SK-N-SH (cell line): ENCODE measurements around the gene ZFHX3. TPM values are rescaled to one million over a fixed set of nuclear protein-coding genes. Genes with fewer than 3 reads are reported as not detected.

Source experiments
- CTCF ChIA-PET: fragments of 300-600, 350-600 bp; formaldehyde crosslinking; extraction: SDS; loops from one replicate; lab custom pipeline; 2021; lab: Yijun Ruan, JAX
- POLR2A ChIA-PET: fragments of 350-600 bp; sonication (Branson Sonifier 250); formaldehyde crosslinking; extraction: SDS; loops from one replicate; lab custom pipeline; 2020; ENCODE audit warnings: antibody characterized with exemption, inconsistent platforms; lab: Yijun Ruan, JAX
- DNase-seq: peaks from one replicate; pipeline ENCODE4 v3.0.0; 2012
- H2AFZ ChIP-seq: fragments of 200-600 bp; sonication (generic); 2 replicates; pipeline ENCODE4 v1.8.1; 2016; ENCODE audit warnings: antibody characterized with exemption, mild to moderate bottlenecking, low read depth
- H3F3A ChIP-seq: fragments of 200-600 bp; sonication (generic); replicated peaks from 2 replicates; pipeline ENCODE3; 2016; ENCODE audit warnings: antibody characterized with exemption, mild to moderate bottlenecking; ENCODE audit not compliant: insufficient read depth
- H3K27ac ChIP-seq, 2 experiments: fragments of 200-500 bp in 1 of 2; fragments of 200-600 bp in 1 of 2; sonication (Bioruptor generic) in 1 of 2; sonication (generic), shearing (Covaris generic) in 1 of 2; 2 replicates each; pipeline versions ENCODE4 v1.5.1 to v1.6.1; 2014 to 2016; ENCODE audit warnings: low read depth in 2 of 2, inconsistent platforms in 1 of 2, low read length in 1 of 2, mild to moderate bottlenecking in 1 of 2, mixed read lengths in 1 of 2
- H3K27me3 ChIP-seq: fragments of 200-600 bp; sonication (generic), shearing (Covaris generic); 2 replicates; pipeline ENCODE4 v1.6.1; 2016; ENCODE audit warnings: mixed run types; ENCODE audit not compliant: insufficient read depth
- H3K36me3 ChIP-seq, 2 experiments: fragments of 200-500 bp in 1 of 2; fragments of 200-600 bp in 1 of 2; sonication (Bioruptor generic) in 1 of 2; sonication (generic) in 1 of 2; replicated peaks in 1 of 2; 2 replicates each; pipeline versions ENCODE3 to v1.5.1; 2014 to 2016; ENCODE audit warnings: low read length in 1 of 2, mild to moderate bottlenecking in 1 of 2; ENCODE audit not compliant: insufficient read depth in 2 of 2, control insufficient read depth in 1 of 2
- H3K4me1 ChIP-seq, 2 experiments: fragments of 200-500 bp in 1 of 2; fragments of 200-600 bp in 1 of 2; sonication (Bioruptor generic) in 1 of 2; sonication (generic), shearing (Covaris generic) in 1 of 2; 2 replicates each; pipeline versions ENCODE4 v1.5.1 to v1.6.1; 2014 to 2016; ENCODE audit warnings: low read depth in 1 of 2, low read length in 1 of 2, mixed run types in 1 of 2; ENCODE audit not compliant: insufficient read depth in 2 of 2, control insufficient read depth in 1 of 2
- H3K4me2 ChIP-seq: fragments of 200-600 bp; sonication (generic), shearing (Covaris generic); 2 replicates; pipeline ENCODE4 v1.6.1; 2017; ENCODE audit warnings: mixed run types
- H3K4me3 ChIP-seq, 2 experiments: fragments of 200-500 bp in 1 of 2; fragments of 200-600 bp in 1 of 2; sonication (Bioruptor generic) in 1 of 2; sonication (generic), shearing (Covaris generic) in 1 of 2; 2 replicates each; pipeline versions ENCODE4 v1.5.1 to v1.8.1; 2014 to 2016; ENCODE audit warnings: low read depth in 2 of 2, inconsistent platforms in 1 of 2, low read length in 1 of 2, mild to moderate bottlenecking in 1 of 2, mixed read lengths in 1 of 2, moderate library complexity in 1 of 2
- H3K79me2 ChIP-seq: fragments of 200-600 bp; sonication (generic); 2 replicates; pipeline ENCODE4 v1.8.1; 2017; ENCODE audit warnings: mild to moderate bottlenecking; ENCODE audit not compliant: insufficient read depth
- H3K9ac ChIP-seq: fragments of 200-600 bp; sonication (generic); 2 replicates; pipeline ENCODE4 v1.6.1; 2017; ENCODE audit warnings: mixed run types
- H3K9me2 ChIP-seq: fragments of 200-600 bp; sonication (generic); 2 replicates; pipeline ENCODE4 v1.6.1; 2017; ENCODE audit warnings: mixed run types
- H3K9me3 ChIP-seq: fragments of 200-600 bp; sonication (generic); 2 replicates; pipeline ENCODE4 v1.6.1; 2017; ENCODE audit warnings: mixed run types, mild to moderate bottlenecking, moderate library complexity
- H4K20me1 ChIP-seq: fragments of 200-600 bp; sonication (generic); 2 replicates; pipeline ENCODE4 v1.6.1; 2017; ENCODE audit warnings: mild to moderate bottlenecking, mixed run types; ENCODE audit not compliant: insufficient read depth
- FOXJ3 ChIP-seq: sonication (generic); formaldehyde crosslinking; IDR thresholded peaks from 2 replicates; pipeline ENCODE4 v1.5.1; 2020; ENCODE audit warnings: mild to moderate bottlenecking, missing genetic modification reagents
- FOXM1 ChIP-seq: IDR thresholded peaks from 2 replicates; pipeline ENCODE4 v1.4.0; 2012; ENCODE audit warnings: low read depth, mild to moderate bottlenecking
- GABPA ChIP-seq: IDR thresholded peaks from 2 replicates; pipeline ENCODE4 v1.4.0; 2012; ENCODE audit warnings: low read depth, mild to moderate bottlenecking
- MEF2A ChIP-seq: IDR thresholded peaks from 2 replicates; pipeline ENCODE4 v1.4.0; 2012; ENCODE audit warnings: low read depth, borderline replicate concordance
- NFIC ChIP-seq: IDR thresholded peaks from 2 replicates; pipeline ENCODE4 v1.4.0; 2012; ENCODE audit warnings: borderline replicate concordance
- RAD21 ChIP-seq: IDR thresholded peaks from 2 replicates; pipeline ENCODE4 v1.6.1; 2012; ENCODE audit warnings: mild to moderate bottlenecking, low read length
- REST ChIP-seq: IDR thresholded peaks from 2 replicates; pipeline ENCODE4 v1.6.1; 2012; ENCODE audit warnings: mild to moderate bottlenecking, low read depth, low read length, moderate library complexity
- TCF12 ChIP-seq: IDR thresholded peaks from 2 replicates; pipeline ENCODE4 v1.4.0; 2012
- TEAD4 ChIP-seq: IDR thresholded peaks from 2 replicates; pipeline ENCODE4 v1.4.0; 2012; ENCODE audit warnings: mild to moderate bottlenecking, borderline replicate concordance; ENCODE audit not compliant: insufficient read depth
- WGBS: methylation state at CpG from one replicate; pipeline ENCODE4 v1.1.6; 2017; ENCODE audit warnings: low lambda C conversion rate; 5-methylcytosine and 5-hydroxymethylcytosine counted together
- polyA plus RNA-seq, 3 experiments: library from polyadenylated mRNA; depleted of rRNA; stranded (reverse); fragments of >200 nt; gene quantifications; 2 replicates each; pipeline ENCODE4 v1.2.3, GENCODE V29; 2012
- TF ChIP-seq, protein P1 (sequence below): fragments of 150-350 bp; IDR thresholded peaks from 2 replicates; pipeline ENCODE4 v1.6.1; 2017; ENCODE audit warnings: antibody characterized with exemption, low read length, low read depth, borderline replicate concordance
- TF ChIP-seq, protein P2 (sequence below): fragments of 150-350 bp; IDR thresholded peaks from 2 replicates; pipeline ENCODE4 v1.6.1; 2016; ENCODE audit warnings: mild to moderate bottlenecking, low read depth, low read length
- TF ChIP-seq, protein P3 (sequence below): IDR thresholded peaks from 2 replicates; pipeline ENCODE4; 2012
- TF ChIP-seq, protein P4 (sequence below): IDR thresholded peaks from 2 replicates; pipeline ENCODE4 v1.4.0; 2012; ENCODE audit warnings: low read depth, borderline replicate concordance
- TF ChIP-seq, protein P5 (sequence below): fragments of 200-600 bp; sonication (generic); IDR thresholded peaks from 2 replicates; pipeline ENCODE4 v1.6.1; 2017; ENCODE audit warnings: antibody characterized with exemption, mild to moderate bottlenecking, moderate library complexity

ZFHX3 gene
- polyA plus RNA-seq, 1 of the 3 experiments (the other 2 are of a cell fraction): 2.0 TPM

GRCh38 chr16:72833969-72834368, 214.0 kb downstream of the ZFHX3 start:
- H2AFZ ChIP-seq: no peak overlapping the region
- no peak overlapping the region for H3K9ac ChIP-seq
- no peak overlapping the region for H3K4me2 ChIP-seq
- ChIA-PET POLR2A (no interaction called here), CTCF (interaction anchor here (0.7 to 4.9 kb wide), 10 partner anchors 12 to 1200 kb away, joined by 3 to 82 read pairs (median 10); no protein-coding TSS in a partner anchor)
- no peak for DNase-seq
- peaks cover 3 to 13% of the 10 kb centered on the region in 2 experiments; a peak in 3 of 4 replicates for H3K4me1 ChIP-seq
- no peaks in the 10 kb centered on the region for H3K9me2 ChIP-seq
- no peak overlapping the region for H3K4me3 ChIP-seq
- no peaks in the 10 kb centered on the region for H4K20me1 ChIP-seq
- peaks cover 26% of the 10 kb centered on the region; the same call in 1 of the 2 replicates for H3K79me2 ChIP-seq
- peaks cover 5 to 7% of the 10 kb centered on the region in 2 experiments for H3K36me3 ChIP-seq
- WGBS: 100% methylated on average over 2 of the region's 2 CpGs
- H3K9me3 ChIP-seq: no peaks in the 10 kb centered on the region
- no peak overlapping the region for H3K27ac ChIP-seq
- peaks cover 5% of the 10 kb centered on the region for H3F3A ChIP-seq
- H3K27me3 ChIP-seq: no peaks in the 10 kb centered on the region
- TF ChIP-seq NFIC: no peak
- TF ChIP-seq GABPA: no peak
- no peak for TF ChIP-seq TEAD4
- TF ChIP-seq, protein P1, sequence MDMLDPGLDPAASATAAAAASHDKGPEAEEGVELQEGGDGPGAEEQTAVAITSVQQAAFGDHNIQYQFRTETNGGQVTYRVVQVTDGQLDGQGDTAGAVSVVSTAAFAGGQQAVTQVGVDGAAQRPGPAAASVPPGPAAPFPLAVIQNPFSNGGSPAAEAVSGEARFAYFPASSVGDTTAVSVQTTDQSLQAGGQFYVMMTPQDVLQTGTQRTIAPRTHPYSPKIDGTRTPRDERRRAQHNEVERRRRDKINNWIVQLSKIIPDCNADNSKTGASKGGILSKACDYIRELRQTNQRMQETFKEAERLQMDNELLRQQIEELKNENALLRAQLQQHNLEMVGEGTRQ: no peak
- TF ChIP-seq, protein P2, sequence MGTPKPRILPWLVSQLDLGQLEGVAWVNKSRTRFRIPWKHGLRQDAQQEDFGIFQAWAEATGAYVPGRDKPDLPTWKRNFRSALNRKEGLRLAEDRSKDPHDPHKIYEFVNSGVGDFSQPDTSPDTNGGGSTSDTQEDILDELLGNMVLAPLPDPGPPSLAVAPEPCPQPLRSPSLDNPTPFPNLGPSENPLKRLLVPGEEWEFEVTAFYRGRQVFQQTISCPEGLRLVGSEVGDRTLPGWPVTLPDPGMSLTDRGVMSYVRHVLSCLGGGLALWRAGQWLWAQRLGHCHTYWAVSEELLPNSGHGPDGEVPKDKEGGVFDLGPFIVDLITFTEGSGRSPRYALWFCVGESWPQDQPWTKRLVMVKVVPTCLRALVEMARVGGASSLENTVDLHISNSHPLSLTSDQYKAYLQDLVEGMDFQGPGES: no peak
- TF ChIP-seq, protein P3, sequence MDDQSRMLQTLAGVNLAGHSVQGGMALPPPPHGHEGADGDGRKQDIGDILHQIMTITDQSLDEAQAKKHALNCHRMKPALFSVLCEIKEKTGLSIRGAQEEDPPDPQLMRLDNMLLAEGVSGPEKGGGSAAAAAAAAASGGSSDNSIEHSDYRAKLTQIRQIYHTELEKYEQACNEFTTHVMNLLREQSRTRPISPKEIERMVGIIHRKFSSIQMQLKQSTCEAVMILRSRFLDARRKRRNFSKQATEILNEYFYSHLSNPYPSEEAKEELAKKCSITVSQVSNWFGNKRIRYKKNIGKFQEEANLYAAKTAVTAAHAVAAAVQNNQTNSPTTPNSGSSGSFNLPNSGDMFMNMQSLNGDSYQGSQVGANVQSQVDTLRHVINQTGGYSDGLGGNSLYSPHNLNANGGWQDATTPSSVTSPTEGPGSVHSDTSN: no peak
- TF ChIP-seq REST: no peak
- no peak for TF ChIP-seq FOXJ3
- TF ChIP-seq, protein P4, sequence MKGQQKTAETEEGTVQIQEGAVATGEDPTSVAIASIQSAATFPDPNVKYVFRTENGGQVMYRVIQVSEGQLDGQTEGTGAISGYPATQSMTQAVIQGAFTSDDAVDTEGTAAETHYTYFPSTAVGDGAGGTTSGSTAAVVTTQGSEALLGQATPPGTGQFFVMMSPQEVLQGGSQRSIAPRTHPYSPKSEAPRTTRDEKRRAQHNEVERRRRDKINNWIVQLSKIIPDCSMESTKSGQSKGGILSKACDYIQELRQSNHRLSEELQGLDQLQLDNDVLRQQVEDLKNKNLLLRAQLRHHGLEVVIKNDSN: no peak
- TF ChIP-seq MEF2A: no peak
- no peak for TF ChIP-seq FOXM1
- TF ChIP-seq TCF12: no peak
- no peak for TF ChIP-seq RAD21
- TF ChIP-seq, protein P5, sequence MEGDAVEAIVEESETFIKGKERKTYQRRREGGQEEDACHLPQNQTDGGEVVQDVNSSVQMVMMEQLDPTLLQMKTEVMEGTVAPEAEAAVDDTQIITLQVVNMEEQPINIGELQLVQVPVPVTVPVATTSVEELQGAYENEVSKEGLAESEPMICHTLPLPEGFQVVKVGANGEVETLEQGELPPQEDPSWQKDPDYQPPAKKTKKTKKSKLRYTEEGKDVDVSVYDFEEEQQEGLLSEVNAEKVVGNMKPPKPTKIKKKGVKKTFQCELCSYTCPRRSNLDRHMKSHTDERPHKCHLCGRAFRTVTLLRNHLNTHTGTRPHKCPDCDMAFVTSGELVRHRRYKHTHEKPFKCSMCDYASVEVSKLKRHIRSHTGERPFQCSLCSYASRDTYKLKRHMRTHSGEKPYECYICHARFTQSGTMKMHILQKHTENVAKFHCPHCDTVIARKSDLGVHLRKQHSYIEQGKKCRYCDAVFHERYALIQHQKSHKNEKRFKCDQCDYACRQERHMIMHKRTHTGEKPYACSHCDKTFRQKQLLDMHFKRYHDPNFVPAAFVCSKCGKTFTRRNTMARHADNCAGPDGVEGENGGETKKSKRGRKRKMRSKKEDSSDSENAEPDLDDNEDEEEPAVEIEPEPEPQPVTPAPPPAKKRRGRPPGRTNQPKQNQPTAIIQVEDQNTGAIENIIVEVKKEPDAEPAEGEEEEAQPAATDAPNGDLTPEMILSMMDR: no peak
